ENCODE measurements around the gene BCL3.
"Not testable (repeated sequence)": the region's sequence is repeated elsewhere in the genome, so short reads cannot be mapped to it uniquely, and the experiment has no call there.

Gene BCL3

GRCh38 chr19:44777715-44778347 is 29.3 kb downstream of the BCL3 start, which contains the start of gene CBLC:
Gene CBLC, plus strand, starts transcription at chr19:44777890. Its CDS starts 42 bp downstream, at chr19:44777932.
- 12 to 13% methylated on average over 38 to 39 of the region's 47 CpGs for WGBS, 2 experiments (ENCODE audit: insufficient coverage in 2 of 2)
- Histone ChIP-seq H3K36me3 (ENCODE audit: control insufficient read depth, insufficient read depth, low read length) (no peaks in the 10 kb centered on the region), H3K9me3 (ENCODE audit: control insufficient read depth, low read length) (no peaks in the 10 kb centered on the region), H3K4me3 (ENCODE audit: extremely low read depth, insufficient read depth, low read length, poor library complexity, severe bottlenecking) (no peak within 1 kb of the TSS), H3K27ac (ENCODE audit: low read depth, low read length, severe bottlenecking) (no peak within 1 kb of the TSS), H3K4me1 (ENCODE audit: control insufficient read depth, insufficient read depth, low read length, poor library complexity, severe bottlenecking) (no peaks in the 10 kb centered on the region)

GRCh38 chr19:44779150-44779549 is 30.6 kb downstream of the BCL3 start:
- no peak overlapping the region for H3K4me3 ChIP-seq (ENCODE audit: extremely low read depth, insufficient read depth, low read length, poor library complexity, severe bottlenecking)
- H3K36me3 ChIP-seq (ENCODE audit: control insufficient read depth, insufficient read depth, low read length) = no peaks in the 10 kb centered on the region
- WGBS, 2 experiments (ENCODE audit: insufficient coverage in 2 of 2) = 82 to 94% methylated on average over 2 of the region's 2 CpGs
- H3K9me3 ChIP-seq (ENCODE audit: control insufficient read depth, low read length) = no peaks in the 10 kb centered on the region
- no peak overlapping the region for H3K27ac ChIP-seq (ENCODE audit: low read depth, low read length, severe bottlenecking)
- H3K4me1 ChIP-seq (ENCODE audit: control insufficient read depth, insufficient read depth, low read length, poor library complexity, severe bottlenecking) = no peaks in the 10 kb centered on the region

- not testable (repeated sequence) for H3K27ac ChIP-seq (ENCODE audit: low read depth, low read length, severe bottlenecking); H3K36me3 ChIP-seq (ENCODE audit: control insufficient read depth, insufficient read depth, low read length); H3K4me1 ChIP-seq (ENCODE audit: control insufficient read depth, insufficient read depth, low read length, poor library complexity, severe bottlenecking); H3K9me3 ChIP-seq (ENCODE audit: control insufficient read depth, low read length); H3K4me3 ChIP-seq (ENCODE audit: extremely low read depth, insufficient read depth, low read length, poor library complexity, severe bottlenecking)
- WGBS, 2 experiments (ENCODE audit: insufficient coverage in 2 of 2) = 100% methylated on average over 2 of the region's 2 CpGs; no CpG with 5 or more reads in 1 of the 2 experiments
Measured at GRCh38 chr19:44781694-44782093, 33.2 kb downstream of the BCL3 start.

GRCh38 chr19:44782729-44783128 is 34.2 kb downstream of the BCL3 start:
- Histone ChIP-seq H3K4me1 (ENCODE audit: control insufficient read depth, insufficient read depth, low read length, poor library complexity, severe bottlenecking) (no peaks in the 10 kb centered on the region), H3K9me3 (ENCODE audit: control insufficient read depth, low read length) (no peaks in the 10 kb centered on the region), H3K36me3 (ENCODE audit: control insufficient read depth, insufficient read depth, low read length) (no peaks in the 10 kb centered on the region), H3K27ac (ENCODE audit: low read depth, low read length, severe bottlenecking) (no peak overlapping the region), H3K4me3 (ENCODE audit: extremely low read depth, insufficient read depth, low read length, poor library complexity, severe bottlenecking) (no peak overlapping the region)
- WGBS, 2 experiments (ENCODE audit: insufficient coverage in 2 of 2) = 96 to 100% methylated on average over 1 to 3 of the region's 5 CpGs

GRCh38 chr19:44783545-44783944 is 35.0 kb downstream of the BCL3 start:
- no peaks in the 10 kb centered on the region for H3K9me3 ChIP-seq (ENCODE audit: control insufficient read depth, low read length)
- H3K4me1 ChIP-seq (ENCODE audit: control insufficient read depth, insufficient read depth, low read length, poor library complexity, severe bottlenecking) = no peaks in the 10 kb centered on the region
- no peaks in the 10 kb centered on the region for H3K36me3 ChIP-seq (ENCODE audit: control insufficient read depth, insufficient read depth, low read length)
- no peak overlapping the region for H3K4me3 ChIP-seq (ENCODE audit: extremely low read depth, insufficient read depth, low read length, poor library complexity, severe bottlenecking)
- WGBS, 2 experiments (ENCODE audit: insufficient coverage in 2 of 2) = 83 to 90% methylated on average over 3 to 4 of the region's 4 CpGs
- no peak overlapping the region for H3K27ac ChIP-seq (ENCODE audit: low read depth, low read length, severe bottlenecking)

DNA sequence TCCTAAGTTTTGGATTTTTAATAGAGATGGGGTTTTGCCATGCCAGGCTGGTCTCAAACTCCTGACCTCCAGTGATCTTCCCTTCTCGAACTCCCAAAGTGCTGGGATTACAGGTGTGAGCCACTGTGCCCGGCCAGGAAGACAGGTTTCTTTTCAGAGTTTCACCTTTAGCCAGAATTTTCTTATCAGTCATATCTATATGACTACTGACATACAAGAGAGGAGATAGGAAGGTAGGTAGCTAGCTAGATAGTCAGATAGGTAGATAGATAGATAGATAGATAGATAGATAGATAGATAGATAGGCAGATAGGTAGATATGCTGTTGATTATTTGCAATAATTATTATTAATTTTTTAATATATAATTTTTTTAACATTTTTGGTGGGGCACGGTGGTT is 36.8 kb downstream of the BCL3 start:
- 86 to 100% methylated on average over 1 of the region's 3 CpGs for WGBS, 2 experiments (ENCODE audit: insufficient coverage in 2 of 2)
- Histone ChIP-seq H3K27ac (ENCODE audit: low read depth, low read length, severe bottlenecking) (no peak overlapping the region), H3K4me1 (ENCODE audit: control insufficient read depth, insufficient read depth, low read length, poor library complexity, severe bottlenecking) (no peaks in the 10 kb centered on the region), H3K9me3 (ENCODE audit: control insufficient read depth, low read length) (no peaks in the 10 kb centered on the region), H3K36me3 (ENCODE audit: control insufficient read depth, insufficient read depth, low read length) (no peaks in the 10 kb centered on the region), H3K4me3 (ENCODE audit: extremely low read depth, insufficient read depth, low read length, poor library complexity, severe bottlenecking) (no peak overlapping the region)

- 94 to 98% methylated on average over 14 of the region's 15 CpGs for WGBS, 2 experiments (ENCODE audit: insufficient coverage in 2 of 2)
- no peak overlapping the region for H3K27ac ChIP-seq (ENCODE audit: low read depth, low read length, severe bottlenecking)
- no peaks in the 10 kb centered on the region for H3K9me3 ChIP-seq (ENCODE audit: control insufficient read depth, low read length)
- H3K4me1 ChIP-seq (ENCODE audit: control insufficient read depth, insufficient read depth, low read length, poor library complexity, severe bottlenecking) = no peaks in the 10 kb centered on the region
- no peak overlapping the region for H3K4me3 ChIP-seq (ENCODE audit: extremely low read depth, insufficient read depth, low read length, poor library complexity, severe bottlenecking)
- H3K36me3 ChIP-seq (ENCODE audit: control insufficient read depth, insufficient read depth, low read length) = no peaks in the 10 kb centered on the region
Measured at GRCh38 chr19:44785993-44786392, 37.5 kb downstream of the BCL3 start.

DNA sequence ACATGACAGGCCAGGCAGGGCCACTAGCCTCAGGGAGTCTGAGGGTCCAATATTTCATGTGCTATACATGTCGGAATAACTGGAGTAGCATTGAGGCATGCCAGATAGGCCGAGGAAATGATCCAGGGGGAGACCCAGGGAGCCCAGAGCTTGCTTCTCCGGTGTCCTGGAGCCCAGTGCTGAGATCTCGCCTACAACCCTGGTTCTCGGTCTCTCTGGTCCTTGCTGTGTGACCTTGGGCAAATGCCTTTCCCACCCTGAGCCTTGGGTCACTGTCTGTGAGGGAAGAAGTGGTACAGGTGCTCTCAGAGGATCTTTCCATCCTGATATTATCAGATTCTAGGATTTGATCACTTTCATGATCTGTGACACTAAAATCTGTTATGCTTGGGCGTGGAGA is 40.5 kb downstream of the BCL3 start:
- Histone ChIP-seq H3K9me3 (ENCODE audit: control insufficient read depth, low read length) (no peaks in the 10 kb centered on the region), H3K27ac (ENCODE audit: low read depth, low read length, severe bottlenecking) (no peak overlapping the region), H3K36me3 (ENCODE audit: control insufficient read depth, insufficient read depth, low read length) (no peaks in the 10 kb centered on the region), H3K4me1 (ENCODE audit: control insufficient read depth, insufficient read depth, low read length, poor library complexity, severe bottlenecking) (no peaks in the 10 kb centered on the region), H3K4me3 (ENCODE audit: extremely low read depth, insufficient read depth, low read length, poor library complexity, severe bottlenecking) (no peak overlapping the region)
- 95 to 96% methylated on average over 4 to 6 of the region's 6 CpGs for WGBS, 2 experiments (ENCODE audit: insufficient coverage in 2 of 2)

DNA sequence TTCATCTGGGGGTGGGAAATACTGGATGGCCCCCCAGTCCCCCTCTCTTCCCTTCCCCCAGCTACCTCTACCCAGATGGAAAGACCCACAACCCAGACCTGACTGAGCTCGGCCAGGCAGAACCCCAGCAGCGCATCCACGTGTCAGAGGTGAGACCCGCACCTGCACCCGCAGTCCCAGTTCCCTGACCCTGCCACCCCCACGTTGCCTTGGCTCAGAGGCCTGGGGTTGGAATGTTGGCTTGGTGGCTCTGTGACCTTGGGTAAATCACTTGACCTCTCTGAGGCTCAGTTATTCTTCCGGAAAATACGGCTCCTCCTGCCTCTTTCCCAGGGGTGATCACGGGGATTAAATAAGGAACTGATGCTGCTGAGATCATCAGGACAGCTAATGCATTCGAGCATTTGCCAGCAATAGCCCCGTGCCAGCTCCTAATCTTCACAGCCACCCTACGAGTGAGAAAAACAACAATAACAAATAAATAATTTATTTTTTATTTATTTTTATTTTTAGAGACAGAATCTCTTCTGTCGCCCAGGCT is 41.5 kb downstream of the BCL3 start:
- no peaks in the 10 kb centered on the region for H3K9me3 ChIP-seq (ENCODE audit: control insufficient read depth, low read length)
- no peak overlapping the region for H3K4me3 ChIP-seq (ENCODE audit: extremely low read depth, insufficient read depth, low read length, poor library complexity, severe bottlenecking)
- no peaks in the 10 kb centered on the region for H3K36me3 ChIP-seq (ENCODE audit: control insufficient read depth, insufficient read depth, low read length)
- 92 to 94% methylated on average over 7 to 10 of the region's 13 CpGs for WGBS, 2 experiments (ENCODE audit: insufficient coverage in 2 of 2)
- no peaks in the 10 kb centered on the region for H3K4me1 ChIP-seq (ENCODE audit: control insufficient read depth, insufficient read depth, low read length, poor library complexity, severe bottlenecking)
- no peak overlapping the region for H3K27ac ChIP-seq (ENCODE audit: low read depth, low read length, severe bottlenecking)

GRCh38 chr19:44792281-44792680 is 43.8 kb downstream of the BCL3 start:
- WGBS, 2 experiments (ENCODE audit: insufficient coverage in 2 of 2) = 89 to 92% methylated on average over 7 to 8 of the region's 9 CpGs

DNA sequence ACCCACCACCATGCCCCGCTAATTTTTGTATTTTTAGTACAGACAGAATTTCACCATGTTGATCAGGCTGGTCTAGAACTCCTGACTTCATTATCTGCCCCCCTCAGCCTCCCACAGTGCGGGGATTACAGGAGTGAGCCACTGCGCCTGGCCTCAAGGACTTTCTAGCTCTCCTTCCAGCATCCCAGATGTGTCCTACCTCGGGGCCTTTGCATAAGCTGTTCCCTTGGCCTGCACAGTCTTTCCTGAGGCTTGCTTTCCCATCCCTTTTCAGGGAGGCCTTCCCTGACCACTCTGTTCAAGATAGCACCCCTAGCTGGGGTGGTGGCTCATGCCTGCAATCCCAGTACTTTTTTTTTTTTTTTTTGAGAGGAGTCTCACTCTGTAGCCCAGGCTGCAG is 46.1 kb downstream of the BCL3 start:
- H3K4me3 ChIP-seq (ENCODE audit: extremely low read depth, insufficient read depth, low read length, poor library complexity, severe bottlenecking) = no peak overlapping the region
- H3K9me3 ChIP-seq (ENCODE audit: control insufficient read depth, low read length) = no peaks in the 10 kb centered on the region
- H3K36me3 ChIP-seq (ENCODE audit: control insufficient read depth, insufficient read depth, low read length) = no peaks in the 10 kb centered on the region
- peaks cover 5% of the 10 kb centered on the region for H3K4me1 ChIP-seq (ENCODE audit: control insufficient read depth, insufficient read depth, low read length, poor library complexity, severe bottlenecking)
- WGBS, 2 experiments (ENCODE audit: insufficient coverage in 2 of 2) = 83 to 98% methylated on average over 3 to 4 of the region's 4 CpGs
- no peak overlapping the region for H3K27ac ChIP-seq (ENCODE audit: low read depth, low read length, severe bottlenecking)

More at GRCh38 chr19:44792281-44792680, 43.8 kb downstream of the BCL3 start:
- H3K27ac ChIP-seq (ENCODE audit: low read depth, low read length, severe bottlenecking) = no peak overlapping the region
- no peaks in the 10 kb centered on the region for H3K36me3 ChIP-seq (ENCODE audit: control insufficient read depth, insufficient read depth, low read length)
- peaks cover 4% of the 10 kb centered on the region for H3K4me1 ChIP-seq (ENCODE audit: control insufficient read depth, insufficient read depth, low read length, poor library complexity, severe bottlenecking)
- no peak overlapping the region for H3K4me3 ChIP-seq (ENCODE audit: extremely low read depth, insufficient read depth, low read length, poor library complexity, severe bottlenecking)
- H3K9me3 ChIP-seq (ENCODE audit: control insufficient read depth, low read length) = no peaks in the 10 kb centered on the region
